Endothelial cell of umbilical vein (primary cell): ENCODE data around the gene GLP1R. TPM values are rescaled to one million over a fixed set of nuclear protein-coding genes. Genes with fewer than 3 reads are reported as not detected.

ENCODE experiments used
- BruUV-seq: library from RNA; stranded (reverse); fragments of 400-500 nt; replicated peaks from 2 replicates; lab custom pipeline; 2021; lab: Mats Ljungman, UMichigan
- CTCF ChIA-PET: fragments of 300-600, 350-600 bp; sonication (Branson Sonifier 250); formaldehyde crosslinking; loops from one replicate; lab custom pipeline; 2021; ENCODE audit warnings: antibody characterized with exemption, inconsistent platforms; lab: Charles Lee
- POLR2A ChIA-PET: fragments of 300-600, 350-600 bp; sonication (Branson Sonifier 250); formaldehyde crosslinking; loops from one replicate; lab custom pipeline; 2021; ENCODE audit warnings: antibody characterized with exemption, inconsistent platforms; lab: Charles Lee
- DNase-seq: peaks from one replicate; pipeline ENCODE4 v3.0.0-alpha.2; 2011; ENCODE audit warnings: low read depth, low spot score
- FAIRE-seq: peaks from 2 replicates; lab custom pipeline; 2011; peaks lifted over from hg19 to GRCh38; lab: Jason Lieb, UNC
- H2AFZ ChIP-seq: 2 replicates; pipeline ENCODE4 v1.6.0; 2012; ENCODE audit warnings: low read depth, low read length, control low read depth, inconsistent platforms
- H3K27ac ChIP-seq: 2 replicates; pipeline ENCODE4 v1.5.1; 2011; ENCODE audit warnings: low read depth, mild to moderate bottlenecking, control low read depth, low read length, moderate library complexity; ENCODE audit not compliant: insufficient read depth
- H3K27me3 ChIP-seq, 2 experiments: 2 replicates each; pipeline versions ENCODE4 v1.6.0 to v1.6.1; 2011; ENCODE audit warnings: low read length in 2 of 2, mixed read lengths in 1 of 2; ENCODE audit not compliant: control insufficient read depth in 2 of 2, insufficient read depth in 2 of 2
- H3K36me3 ChIP-seq, 2 experiments: 2 replicates in 1 of 2; 3 replicates in 1 of 2; pipeline ENCODE4 v1.5.1; 2011; ENCODE audit warnings: low read length in 2 of 2, mild to moderate bottlenecking in 1 of 2, moderate library complexity in 1 of 2; ENCODE audit not compliant: control insufficient read depth in 2 of 2, insufficient read depth in 2 of 2; ENCODE audit errors: extremely low read depth in 1 of 2
- H3K4me1 ChIP-seq: 3 replicates; pipeline ENCODE4 v1.5.1; 2011; ENCODE audit warnings: mild to moderate bottlenecking, low read length; ENCODE audit not compliant: control insufficient read depth, insufficient read depth; ENCODE audit errors: extremely low read depth
- H3K4me2 ChIP-seq: 2 replicates; pipeline ENCODE4 v1.6.1; 2011; ENCODE audit warnings: low read length, control low read depth, mixed read lengths; ENCODE audit not compliant: insufficient read depth
- H3K4me3 ChIP-seq, 3 experiments: fragments of 200-600 bp in 1 of 3; sonication (generic), shearing (Covaris generic) in 1 of 3; replicated peaks in 1 of 3; 2 replicates each; pipeline ENCODE4 v1.5.1; 2011 to 2016; ENCODE audit warnings: control low read depth in 3 of 3, low read length in 3 of 3, mild to moderate bottlenecking in 2 of 3, inconsistent platforms in 1 of 3, low read depth in 1 of 3, moderate library complexity in 1 of 3; ENCODE audit not compliant: insufficient read depth in 1 of 3
- H3K79me2 ChIP-seq: 2 replicates; pipeline ENCODE4 v1.6.0; 2012; ENCODE audit warnings: low read length, inconsistent platforms; ENCODE audit not compliant: control insufficient read depth, insufficient read depth
- H3K9ac ChIP-seq: replicated peaks from 2 replicates; pipeline ENCODE3; 2011; ENCODE audit warnings: low read length, control low read depth; ENCODE audit not compliant: insufficient read depth; ENCODE audit errors: extremely low read depth
- H3K9me1 ChIP-seq: replicated peaks from 3 replicates; pipeline ENCODE4 v1.6.0; 2011; ENCODE audit warnings: mild to moderate bottlenecking, low read length; ENCODE audit not compliant: control insufficient read depth, insufficient read depth; ENCODE audit errors: extremely low read depth
- H3K9me3 ChIP-seq: replicated peaks from 2 replicates; pipeline ENCODE4 v1.5.1; 2012; ENCODE audit warnings: low read length, inconsistent platforms; ENCODE audit not compliant: control insufficient read depth, insufficient read depth
- H4K20me1 ChIP-seq: replicated peaks from 2 replicates; pipeline ENCODE3; 2011; ENCODE audit warnings: mild to moderate bottlenecking, low read length; ENCODE audit not compliant: control insufficient read depth, insufficient read depth; ENCODE audit errors: extremely low read depth
- CTCF ChIP-seq, 2 donors: IDR thresholded peaks; 1 replicate in 1 of 2; 2 replicates in 1 of 2; pipeline ENCODE4 v1.5.1; 2011; ENCODE audit warnings: low read length in 2 of 2, mild to moderate bottlenecking in 2 of 2, moderate library complexity in 2 of 2, control low read depth in 1 of 2, inconsistent platforms in 1 of 2, low read depth in 1 of 2; ENCODE audit not compliant: insufficient read depth in 1 of 2; ENCODE audit errors: extremely low read depth in 1 of 2
- EZH2 ChIP-seq: IDR thresholded peaks from 2 replicates; pipeline ENCODE4 v1.6.1; 2012; ENCODE audit warnings: borderline replicate concordance, low read depth, mild to moderate bottlenecking, moderate library complexity, low read length, inconsistent platforms; ENCODE audit not compliant: severe bottlenecking
- FOS ChIP-seq: IDR thresholded peaks from 2 replicates; pipeline ENCODE4 v1.6.1; 2011; ENCODE audit warnings: mild to moderate bottlenecking, low read length, moderate library complexity, borderline replicate concordance; ENCODE audit not compliant: insufficient read depth
- GATA2 ChIP-seq: IDR thresholded peaks from 2 replicates; pipeline ENCODE4 v1.7.0; 2011; ENCODE audit warnings: low read depth, mild to moderate bottlenecking, moderate library complexity, mixed read lengths, low read length; ENCODE audit not compliant: insufficient read length, insufficient read depth
- JUN ChIP-seq: IDR thresholded peaks from 2 replicates; pipeline ENCODE4 v1.6.1; 2011; ENCODE audit warnings: borderline replicate concordance, low read depth; ENCODE audit not compliant: insufficient read length, insufficient read depth
- MAX ChIP-seq: IDR thresholded peaks from 2 replicates; pipeline ENCODE4 v1.6.1; 2011; ENCODE audit not compliant: insufficient read depth, insufficient read length
- MYC ChIP-seq: IDR thresholded peaks from one replicate; pipeline ENCODE4 v1.6.1; 2011; ENCODE audit warnings: mild to moderate bottlenecking, low read depth, low read length
- POLR2A ChIP-seq: IDR thresholded peaks from 2 replicates; pipeline ENCODE4 v1.6.1; 2012; ENCODE audit warnings: low read depth, mild to moderate bottlenecking, control low read depth, low read length
- POLR2AphosphoS5 ChIP-seq: IDR thresholded peaks from 2 replicates; pipeline ENCODE4 v1.6.1; 2012; ENCODE audit warnings: low read depth, mild to moderate bottlenecking, control low read depth, low read length, moderate library complexity; ENCODE audit not compliant: insufficient read depth
- dilution Hi-C: fragments of 300-500 bp; cut with MboI; formaldehyde crosslinking; loops from one replicate; pipeline ENCODE4 v1.15.0; 2019; ENCODE audit warnings: low sequenced_read_pairs; ENCODE audit not compliant: extremely low pct_ligation_motif_present
- intact Hi-C: fragments of 100-400 bp; cut with micrococcal nuclease; formaldehyde crosslinking; loops from one replicate; pipeline ENCODE4 v1.10.0; 2022
- polyA plus RNA-seq, 4 experiments: library from polyadenylated mRNA; depleted of rRNA in 3 of 4; stranded (reverse) in 3 of 4; unstranded in 1 of 4; fragments of >200 nt; gene quantifications; 2 replicates each; pipeline versions ENCODE4 v1.2.1 to v1.2.3, GENCODE V29; 2011 to 2012; ENCODE audit warnings: missing spikeins in 1 of 4
- total RNA-seq: library from RNA; stranded (reverse); gene quantifications from 2 replicates; pipeline ENCODE4 v1.2.3, GENCODE V29; 2021

Gene GLP1R
- total and polyA plus RNA-seq, 2 donors (not counting 3 experiments of a cell fraction or from before 2014, with no cell fraction given) = not detected

DNA sequence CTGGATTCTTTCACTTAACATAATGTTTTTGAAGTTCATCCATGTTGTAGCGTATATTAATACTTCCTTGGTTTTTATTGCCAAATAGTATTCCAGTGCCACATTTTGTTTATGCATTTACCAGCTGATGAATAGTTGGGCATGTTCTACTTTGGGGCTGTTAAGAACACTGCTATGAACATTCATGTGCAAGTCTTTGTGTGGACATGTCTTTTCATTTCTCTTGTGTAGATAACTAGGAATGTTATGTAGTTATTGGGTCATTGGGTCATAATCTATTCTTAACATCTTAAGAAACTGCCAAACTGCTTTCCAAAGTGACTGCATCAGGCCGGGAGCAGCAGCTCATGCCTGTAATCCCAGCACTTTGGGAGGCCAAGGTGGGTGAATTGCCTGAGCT is 43.8 kb upstream of the GLP1R start:
- Histone ChIP-seq H3K9me1 (no peaks in the 10 kb centered on the region), H3K79me2 (no peaks in the 10 kb centered on the region), H3K4me2 (no peak overlapping the region), H4K20me1 (no peaks in the 10 kb centered on the region), H2AFZ (no peak overlapping the region), H3K9ac (no peak overlapping the region), H3K27ac (no peak overlapping the region), H3K4me1 (no peaks in the 10 kb centered on the region), H3K9me3 (no peaks in the 10 kb centered on the region), H3K27me3 (peaks cover 12 to 21% of the 10 kb centered on the region in 2 experiments), H3K4me3 (no peak overlapping the region), H3K36me3 (no peaks in the 10 kb centered on the region)
- CTCF ChIA-PET = no interaction called here
- intact Hi-C loops (no loop called here), dilution Hi-C loops (no loop called here)
- no peak for FAIRE-seq
- no peak for DNase-seq
- no TSS peak for BruUV-seq
- no peak for TF ChIP-seq POLR2AphosphoS5
- no peak for TF ChIP-seq FOS
- TF ChIP-seq JUN = no peak
- no peak for TF ChIP-seq GATA2
- no peak for TF ChIP-seq EZH2
- TF ChIP-seq CTCF (IDR thresholded peaks at IDR 0.05; ENCODE audit: extremely low read depth in 1 of 2, insufficient read depth in 1 of 2, low read depth in 1 of 2, low read length in 2 of 2) = no peak
- no peak for TF ChIP-seq POLR2A
- no peak for TF ChIP-seq MYC
- TF ChIP-seq MAX = no peak
- POLR2A ChIA-PET = no interaction called here
